Thyroid gland (tissue), 4 donors: Measurements from ENCODE around the gene USP6NL. TPM values are rescaled to one million over a fixed set of nuclear protein-coding genes. Genes with fewer than 3 reads are reported as not detected.

Experiments
- DNase-seq, 2 donors: peaks; one replicate each; pipeline ENCODE4 v3.0.0-alpha.2; 2019
- H3K27ac ChIP-seq, 3 donors: fragments of 200-600 bp; sonication (generic); 1 replicate in 2 of 3; 2 replicates in 1 of 3; pipeline ENCODE4 v1.5.1; 2016 to 2019; ENCODE audit warnings: mild to moderate bottlenecking in 1 of 3, moderate library complexity in 1 of 3
- H3K27me3 ChIP-seq: fragments of 200-600 bp; sonication (generic); one replicate; pipeline ENCODE4 v1.5.1; 2019
- H3K36me3 ChIP-seq, 2 donors: fragments of 200-600 bp; sonication (generic); one replicate each; pipeline ENCODE4 v1.5.1; 2016 to 2019
- H3K4me1 ChIP-seq, 2 donors: fragments of 200-600 bp; sonication (generic); one replicate each; pipeline ENCODE4 v1.5.1; 2017 to 2019
- H3K4me3 ChIP-seq, 3 donors: fragments of 200-600 bp; sonication (generic); replicated peaks in 1 of 3; 1 replicate in 2 of 3; 2 replicates in 1 of 3; pipeline ENCODE4 v1.5.1; 2016; ENCODE audit warnings: mild to moderate bottlenecking in 1 of 3
- H3K9me3 ChIP-seq: fragments of 200-600 bp; sonication (generic); one replicate; pipeline ENCODE4 v1.5.1; 2017
- POLR2A ChIP-seq, 2 donors: fragments of 450-650 bp; IDR thresholded peaks; one replicate each; pipeline ENCODE4 v1.6.1; 2017; ENCODE audit warnings: antibody characterized with exemption in 2 of 2, mild to moderate bottlenecking in 2 of 2, moderate library complexity in 1 of 2
- WGBS, 2 donors: methylation state at CpG; one replicate each; pipeline ENCODE4 v1.1.5; 2017; 5-methylcytosine and 5-hydroxymethylcytosine counted together
- intact Hi-C: fragments of 100-400 bp; cut with DNase I; formaldehyde crosslinking; loops from one replicate; pipeline ENCODE4 v1.15.1; 2023
- total RNA-seq, 4 donors: library from RNA; depleted of rRNA; stranded (reverse); fragments of >200 nt; gene quantifications; one replicate each; pipeline ENCODE4 v1.2.3, GENCODE V29; 2016
- TF ChIP-seq, protein P1 (sequence below), 6 experiments: fragments of 200-600 bp in 3 of 6; fragments of 450-650 bp in 3 of 6; sonication (generic) in 3 of 6; IDR thresholded peaks; one replicate each; pipeline ENCODE4 v1.5.1; 2016 to 2019; ENCODE audit warnings: antibody characterized with exemption in 6 of 6, mild to moderate bottlenecking in 2 of 6, inconsistent platforms in 1 of 6, moderate library complexity in 1 of 6

Gene USP6NL
- total RNA-seq, 4 donors from 2014 or later = 16.7 to 24.3 (median 17.8) TPM

- TF ChIP-seq, protein P1, sequence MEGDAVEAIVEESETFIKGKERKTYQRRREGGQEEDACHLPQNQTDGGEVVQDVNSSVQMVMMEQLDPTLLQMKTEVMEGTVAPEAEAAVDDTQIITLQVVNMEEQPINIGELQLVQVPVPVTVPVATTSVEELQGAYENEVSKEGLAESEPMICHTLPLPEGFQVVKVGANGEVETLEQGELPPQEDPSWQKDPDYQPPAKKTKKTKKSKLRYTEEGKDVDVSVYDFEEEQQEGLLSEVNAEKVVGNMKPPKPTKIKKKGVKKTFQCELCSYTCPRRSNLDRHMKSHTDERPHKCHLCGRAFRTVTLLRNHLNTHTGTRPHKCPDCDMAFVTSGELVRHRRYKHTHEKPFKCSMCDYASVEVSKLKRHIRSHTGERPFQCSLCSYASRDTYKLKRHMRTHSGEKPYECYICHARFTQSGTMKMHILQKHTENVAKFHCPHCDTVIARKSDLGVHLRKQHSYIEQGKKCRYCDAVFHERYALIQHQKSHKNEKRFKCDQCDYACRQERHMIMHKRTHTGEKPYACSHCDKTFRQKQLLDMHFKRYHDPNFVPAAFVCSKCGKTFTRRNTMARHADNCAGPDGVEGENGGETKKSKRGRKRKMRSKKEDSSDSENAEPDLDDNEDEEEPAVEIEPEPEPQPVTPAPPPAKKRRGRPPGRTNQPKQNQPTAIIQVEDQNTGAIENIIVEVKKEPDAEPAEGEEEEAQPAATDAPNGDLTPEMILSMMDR (IDR thresholded peaks at IDR 0.05) = no peak
- TF ChIP-seq POLR2A (IDR thresholded peaks at IDR 0.05) = no peak
- Histone ChIP-seq H3K4me1 (no peaks in the 10 kb centered on the region), H3K27ac (no peak overlapping the region), H3K36me3 (no peaks in the 10 kb centered on the region), H3K27me3 (no peaks in the 10 kb centered on the region), H3K4me3 (no peak overlapping the region), H3K9me3 (no peaks in the 10 kb centered on the region)
- intact Hi-C loops = no loop called here
- DNase-seq = no peak
- WGBS, 2 donors = 100% methylated on average over 1 of the region's 1 CpG
These were observed 42.9 kb downstream of the USP6NL start for GRCh38 chr10:11568578-11568977.

DNA sequence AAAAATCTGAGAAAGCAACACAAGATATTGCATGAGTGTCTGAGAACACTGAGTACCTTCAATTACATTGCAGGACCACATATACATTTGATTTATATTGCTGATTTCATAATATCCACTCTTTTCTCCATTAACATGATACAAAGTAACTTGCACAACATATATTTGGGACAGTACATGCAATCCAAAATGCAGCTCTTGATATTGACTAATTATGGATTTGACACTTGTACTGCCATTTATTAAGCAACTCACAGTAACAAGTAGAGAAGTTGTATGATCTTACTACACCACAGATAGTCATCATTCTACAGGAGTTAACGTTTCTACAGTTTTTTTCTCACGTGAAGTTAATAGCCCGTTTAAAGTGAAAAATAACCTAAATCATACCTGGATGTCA is 46.7 kb downstream of the USP6NL start:
- no peak overlapping the region for H3K27ac ChIP-seq
- no peaks in the 10 kb centered on the region for H3K9me3 ChIP-seq
- H3K36me3 ChIP-seq = no peaks in the 10 kb centered on the region
- intact Hi-C loops = no loop called here
- no peaks in the 10 kb centered on the region for H3K27me3 ChIP-seq
- no peak for DNase-seq
- 93 to 94% methylated on average over 3 of the region's 3 CpGs for WGBS, 2 donors
- no peak for TF ChIP-seq POLR2A (IDR thresholded peaks at IDR 0.05)
- TF ChIP-seq, protein P1 (IDR thresholded peaks at IDR 0.05) = no peak
- peaks cover 5 to 9% of the 10 kb centered on the region in 2 donors for H3K4me1 ChIP-seq
- H3K4me3 ChIP-seq = no peak overlapping the region

DNA sequence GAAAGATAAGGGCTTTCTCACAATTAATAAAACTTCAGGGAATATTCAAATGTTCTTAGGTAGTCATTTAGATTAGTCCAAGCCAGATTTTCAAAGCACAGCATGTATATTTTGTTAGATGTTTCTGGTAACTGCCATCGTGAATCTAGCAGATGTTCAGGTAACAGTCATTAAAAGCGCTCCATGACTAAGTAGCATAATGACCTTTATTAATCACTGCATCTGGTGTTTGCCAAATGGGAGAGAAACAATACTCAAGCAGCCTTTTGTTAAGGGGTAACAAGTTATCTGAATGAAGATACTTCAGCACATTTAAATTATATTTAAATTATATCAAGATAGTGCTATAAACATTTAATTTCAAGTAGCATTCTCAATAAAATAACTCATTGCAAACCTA is 47.5 kb downstream of the USP6NL start:
- Histone ChIP-seq H3K9me3 (no peaks in the 10 kb centered on the region), H3K27me3 (no peaks in the 10 kb centered on the region), H3K36me3 (no peaks in the 10 kb centered on the region), H3K4me3 (no peak overlapping the region), H3K27ac (no peak overlapping the region), H3K4me1 (peaks cover 5 to 10% of the 10 kb centered on the region in 2 donors)
- TF ChIP-seq, protein P1 (IDR thresholded peaks at IDR 0.05) = no peak
- no peak for TF ChIP-seq POLR2A (IDR thresholded peaks at IDR 0.05)
- DNase-seq = no peak
- intact Hi-C loops = no loop called here
- WGBS, 2 donors = 82 to 93% methylated on average over 2 of the region's 2 CpGs

DNA sequence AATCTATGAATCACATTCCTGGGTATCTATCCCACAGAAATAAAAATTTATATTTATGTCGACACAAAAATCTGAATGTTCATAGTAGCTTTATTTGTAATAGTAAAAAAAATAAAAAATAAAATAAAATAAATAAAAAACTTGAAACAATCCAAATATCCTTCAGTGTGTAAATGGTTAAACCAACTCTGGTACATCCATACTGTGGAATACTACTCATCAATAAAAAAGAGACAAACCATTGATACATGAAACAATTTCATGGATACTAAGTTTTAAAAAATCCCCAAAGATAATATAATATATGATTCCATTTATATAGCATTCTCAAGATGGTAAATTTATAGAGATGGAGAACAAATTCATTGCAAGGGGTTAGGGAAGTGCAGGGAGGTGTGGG is 48.6 kb downstream of the USP6NL start:
- DNase-seq = no peak
- H3K4me3 ChIP-seq = no peak overlapping the region
- no peaks in the 10 kb centered on the region for H3K27me3 ChIP-seq
- TF ChIP-seq, protein P1 (IDR thresholded peaks at IDR 0.05) = no peak
- TF ChIP-seq POLR2A (IDR thresholded peaks at IDR 0.05) = no peak
- intact Hi-C loops = no loop called here
- no peaks in the 10 kb centered on the region for H3K9me3 ChIP-seq
- 96% methylated on average over 1 of the region's 1 CpG for WGBS, 2 donors
- no peak overlapping the region for H3K27ac ChIP-seq
- H3K36me3 ChIP-seq = no peaks in the 10 kb centered on the region
- peaks cover 5 to 10% of the 10 kb centered on the region in 2 donors for H3K4me1 ChIP-seq

- intact Hi-C loops = no loop called here
- DNase-seq = no peak
- no peaks in the 10 kb centered on the region for H3K36me3 ChIP-seq
- no peak overlapping the region for H3K4me3 ChIP-seq
- H3K9me3 ChIP-seq = no peaks in the 10 kb centered on the region
- no peak overlapping the region for H3K27ac ChIP-seq
- no peaks in the 10 kb centered on the region for H3K27me3 ChIP-seq
- WGBS, 2 donors = 68 to 72% methylated on average over 4 of the region's 4 CpGs
- no peak for TF ChIP-seq POLR2A (IDR thresholded peaks at IDR 0.05)
- TF ChIP-seq, protein P1 (IDR thresholded peaks at IDR 0.05) = no peak
- H3K4me1 ChIP-seq = peaks cover 5 to 10% of the 10 kb centered on the region in 2 donors
These were observed 51.3 kb downstream of the USP6NL start for GRCh38 chr10:11560076-11560709.
